Fibroblast of skin of left quadriceps (primary cell): ENCODE data around the gene NELFA.
"Not testable (repeated sequence)": the region's sequence is repeated elsewhere in the genome, so short reads cannot be mapped to it uniquely, and the experiment has no call there.

ENCODE experiments used
- DNase-seq, 2 experiments: peaks; one replicate each; pipeline ENCODE4 v3.0.0-alpha.2; 2013; ENCODE audit warnings: low read depth in 2 of 2

Gene NELFA

DNA sequence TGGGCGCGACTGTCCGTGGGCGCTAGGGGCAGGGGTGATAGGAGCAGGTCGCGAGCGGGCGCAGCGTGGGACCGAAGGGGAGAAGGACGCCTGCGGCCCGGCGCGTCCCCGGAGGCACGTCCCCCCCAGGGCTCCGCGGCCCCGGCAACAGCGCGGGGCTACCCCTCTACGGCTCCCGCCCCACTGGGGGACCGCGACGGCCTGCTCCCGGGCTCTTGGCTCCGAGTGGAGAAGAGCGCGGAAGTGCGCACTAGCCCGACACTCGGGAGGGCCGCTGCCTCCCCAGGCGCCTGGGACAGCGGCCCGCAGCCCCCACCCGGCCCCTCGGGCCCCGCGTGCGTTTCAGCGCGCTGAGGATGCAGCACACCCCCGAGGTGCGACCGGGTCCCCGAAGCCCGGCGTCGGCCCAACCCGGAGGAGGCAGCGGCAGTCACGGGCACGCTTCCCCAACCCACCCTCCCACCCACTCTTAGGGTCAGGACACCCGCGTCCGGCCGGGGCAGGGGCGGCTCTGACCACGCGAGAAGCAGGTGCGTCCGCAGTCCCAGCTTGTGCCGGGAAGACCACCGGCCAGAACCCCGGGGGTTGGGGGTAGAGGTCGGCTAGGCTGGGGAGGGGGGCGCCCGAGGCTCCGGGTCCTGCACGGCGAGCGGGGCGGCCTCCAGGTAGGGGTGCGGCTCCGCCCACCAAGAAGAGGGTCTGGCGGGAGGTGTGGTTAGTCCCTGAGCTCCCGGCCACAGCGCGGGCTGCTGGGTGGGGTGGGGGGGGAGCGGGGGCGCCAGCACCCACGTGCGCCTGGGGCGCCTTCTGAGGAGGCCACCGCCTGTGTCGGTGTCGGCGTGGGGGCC is 31.8 kb upstream of the NELFA start:
- no peak for DNase-seq

DNA sequence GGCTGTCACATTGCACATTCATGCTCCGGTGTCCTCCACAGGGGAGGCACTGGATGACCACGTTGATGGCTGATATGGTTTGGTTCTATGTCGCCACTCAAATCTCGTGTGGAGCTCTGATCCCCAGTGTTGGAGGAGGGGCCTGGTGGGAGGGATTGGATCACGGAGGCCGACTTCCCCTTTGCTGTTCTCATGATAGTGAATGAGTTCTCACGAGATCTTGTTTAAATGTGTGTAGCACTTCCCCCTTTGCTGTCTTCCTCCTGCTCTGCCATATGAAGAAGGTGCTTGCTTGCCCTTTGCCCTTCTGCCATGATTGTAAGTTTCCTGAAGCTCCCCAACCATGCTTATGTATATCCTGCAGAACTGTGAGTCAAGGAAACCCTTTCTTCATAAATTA is 28.1 kb upstream of the NELFA start:
- DNase-seq: no peak

DNA sequence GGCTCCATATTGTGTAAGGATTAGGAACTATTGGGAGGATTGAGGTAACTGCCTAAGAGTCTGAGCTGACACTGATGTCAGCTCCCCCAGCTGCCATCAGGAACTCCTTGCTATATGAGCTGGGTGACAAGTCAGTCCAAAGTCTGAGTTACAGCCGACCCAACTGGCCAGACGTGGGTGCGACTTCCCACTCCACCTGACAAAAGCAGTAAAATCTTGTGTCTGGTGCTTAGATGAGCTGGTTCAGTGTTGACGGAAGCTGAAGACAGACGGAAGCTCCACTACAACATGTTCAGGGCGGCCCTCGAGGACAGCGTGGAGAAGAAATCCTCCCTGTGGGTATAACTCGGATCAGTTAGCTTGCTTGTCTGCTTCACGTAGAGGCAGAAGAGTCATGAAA is 27.6 kb upstream of the NELFA start:
- no peak for DNase-seq

DNA sequence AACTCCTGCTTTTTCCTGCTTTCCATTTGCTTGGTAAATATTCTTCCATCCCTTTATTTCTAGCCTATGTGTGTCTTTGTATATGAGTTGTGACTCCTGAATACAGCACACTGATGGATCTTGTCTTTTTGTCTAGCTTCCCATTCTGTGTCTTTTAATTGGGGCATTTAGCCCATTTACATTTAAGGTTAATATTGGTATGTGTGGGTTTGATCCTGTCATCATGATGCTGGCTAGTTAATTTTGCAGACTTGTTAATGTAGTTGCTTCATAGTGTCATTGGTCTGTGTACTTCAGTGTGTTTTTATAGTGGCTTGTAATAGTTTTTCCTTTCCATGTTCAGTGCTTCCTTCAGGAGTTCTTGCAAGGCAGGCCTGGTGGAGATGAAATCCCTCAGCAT is 22.4 kb upstream of the NELFA start:
- not testable (repeated sequence) for DNase-seq

DNA sequence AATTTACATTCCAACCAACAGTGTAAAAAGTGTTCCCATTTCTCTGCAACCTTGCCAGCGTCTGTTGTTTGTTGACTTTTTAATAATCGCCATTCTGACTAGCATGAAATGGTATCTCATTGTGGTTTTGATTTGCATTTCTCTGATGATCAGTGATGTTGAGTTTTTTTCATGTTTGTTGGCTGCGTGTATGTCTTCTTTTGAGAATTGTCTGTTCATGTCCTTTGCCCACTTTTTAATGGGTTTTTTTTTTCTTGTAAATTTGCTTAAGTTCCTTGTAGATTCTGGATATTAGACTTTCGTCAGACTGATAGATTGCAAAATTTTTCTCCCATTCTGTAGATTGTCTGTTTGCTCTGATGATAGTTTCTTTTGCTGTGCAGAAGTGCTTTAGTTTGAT is 18.3 kb upstream of the NELFA start:
- DNase-seq: not testable (repeated sequence)

DNA sequence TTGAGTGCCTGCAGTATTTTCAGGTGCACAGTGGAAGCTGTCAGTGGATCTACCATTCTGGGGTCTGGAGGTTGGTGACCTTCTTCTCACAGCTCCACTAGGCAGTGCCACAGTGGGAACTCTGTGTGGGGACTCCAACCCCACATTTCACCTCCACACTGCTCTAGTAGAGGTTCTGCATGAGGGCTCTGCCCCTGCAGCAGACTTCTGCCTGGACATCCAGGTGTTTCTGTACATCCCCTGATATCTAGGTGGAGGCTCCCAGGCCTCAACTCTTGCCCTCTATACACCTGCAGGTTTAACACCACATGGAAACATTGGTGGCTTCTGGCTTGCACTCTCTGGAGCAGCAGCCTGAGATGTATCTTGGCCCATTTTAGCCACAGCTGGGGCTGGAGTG is 17.0 kb upstream of the NELFA start:
- no peak for DNase-seq

DNA sequence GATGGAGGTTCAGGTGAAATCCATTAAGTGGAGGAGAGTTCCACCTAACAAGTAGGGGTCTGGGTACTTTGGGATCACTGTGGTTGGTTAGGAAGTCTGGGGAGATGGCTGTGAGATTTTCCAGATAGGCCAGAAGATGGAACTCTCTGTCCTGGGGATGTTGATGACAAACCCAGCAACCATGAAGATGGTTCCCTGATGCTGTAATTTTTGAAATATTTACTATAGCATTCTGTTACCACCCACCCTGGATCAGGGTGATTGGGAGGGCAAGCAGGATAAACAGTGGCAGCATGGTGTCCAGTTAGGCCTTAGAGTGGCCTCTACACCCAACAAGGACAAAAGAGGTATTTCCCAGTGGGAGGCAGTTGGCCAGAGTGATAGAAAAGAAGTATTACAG is 15.9 kb upstream of the NELFA start:
- no peak for DNase-seq

DNA sequence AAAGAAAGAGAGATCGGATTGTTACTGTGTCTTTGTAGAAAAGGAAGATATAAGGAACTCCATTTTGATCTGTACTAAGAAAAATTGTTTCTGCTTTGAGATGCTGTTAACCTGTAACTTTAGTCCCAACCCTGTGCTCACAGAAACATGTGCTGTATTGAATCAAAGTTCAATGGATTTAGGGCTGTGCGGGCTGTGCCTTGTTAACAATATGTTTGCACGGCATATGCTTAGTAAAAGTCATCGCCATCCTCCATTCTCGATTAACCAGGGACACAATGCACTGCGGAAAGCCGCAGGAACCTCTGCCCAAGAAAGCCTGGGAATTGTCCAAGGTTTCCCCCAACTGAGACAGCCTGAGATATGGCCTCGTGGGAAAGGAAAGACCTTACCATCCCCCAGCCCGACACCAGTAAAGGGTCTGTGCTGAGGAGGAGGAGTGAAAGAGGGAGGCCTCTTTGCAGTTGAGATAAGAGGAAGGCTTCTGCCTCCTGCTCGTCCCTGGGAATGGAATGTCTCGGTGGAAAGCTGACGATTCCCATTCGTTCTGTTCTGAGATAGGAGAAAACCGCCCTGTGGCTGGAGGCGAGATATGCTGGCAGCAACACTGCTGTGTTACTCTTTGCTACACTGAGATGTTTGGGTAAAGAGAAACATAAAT is 12.7 kb upstream of the NELFA start:
- not testable (repeated sequence) for DNase-seq

DNA sequence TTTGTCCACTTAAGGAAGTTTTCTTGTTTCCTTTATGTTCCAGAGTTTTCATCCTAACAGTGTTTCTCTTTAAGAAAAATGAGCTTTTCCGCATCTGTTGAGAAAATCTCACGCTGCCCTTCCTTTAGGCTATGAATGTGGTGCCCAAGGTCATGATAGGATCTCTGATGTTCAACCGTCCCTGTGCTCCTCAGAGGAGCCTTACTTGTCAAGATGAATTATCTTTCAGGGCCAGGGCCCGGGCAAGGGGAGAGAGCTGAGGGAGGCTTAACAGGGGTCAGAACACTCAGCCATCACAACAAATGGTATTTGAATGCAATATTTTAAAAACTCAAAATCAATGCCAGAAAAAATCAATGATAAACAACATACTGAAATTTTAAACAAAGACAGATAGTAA is 6.2 kb upstream of the NELFA start:
- DNase-seq: no peak

DNA sequence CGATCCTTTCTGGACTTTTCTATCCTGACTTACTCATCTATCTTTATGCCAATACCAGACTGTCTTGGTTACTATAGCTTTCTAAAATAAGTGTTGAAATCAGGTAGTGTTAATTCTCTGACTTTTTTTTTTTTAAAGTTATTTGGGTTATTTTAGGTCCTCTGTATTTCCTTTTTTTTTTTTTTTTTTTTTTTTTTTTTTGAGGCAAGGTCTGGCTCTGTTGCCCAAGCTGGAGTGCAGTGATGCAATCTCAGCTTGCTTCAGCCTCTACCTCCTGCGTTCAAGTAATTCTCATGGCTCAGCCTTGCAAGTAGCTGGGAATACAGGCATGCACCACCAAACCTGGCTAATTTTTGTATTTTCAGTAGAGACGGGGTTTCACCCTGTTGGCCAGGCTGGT is 2.8 kb upstream of the NELFA start:
- DNase-seq: no peak

DNA sequence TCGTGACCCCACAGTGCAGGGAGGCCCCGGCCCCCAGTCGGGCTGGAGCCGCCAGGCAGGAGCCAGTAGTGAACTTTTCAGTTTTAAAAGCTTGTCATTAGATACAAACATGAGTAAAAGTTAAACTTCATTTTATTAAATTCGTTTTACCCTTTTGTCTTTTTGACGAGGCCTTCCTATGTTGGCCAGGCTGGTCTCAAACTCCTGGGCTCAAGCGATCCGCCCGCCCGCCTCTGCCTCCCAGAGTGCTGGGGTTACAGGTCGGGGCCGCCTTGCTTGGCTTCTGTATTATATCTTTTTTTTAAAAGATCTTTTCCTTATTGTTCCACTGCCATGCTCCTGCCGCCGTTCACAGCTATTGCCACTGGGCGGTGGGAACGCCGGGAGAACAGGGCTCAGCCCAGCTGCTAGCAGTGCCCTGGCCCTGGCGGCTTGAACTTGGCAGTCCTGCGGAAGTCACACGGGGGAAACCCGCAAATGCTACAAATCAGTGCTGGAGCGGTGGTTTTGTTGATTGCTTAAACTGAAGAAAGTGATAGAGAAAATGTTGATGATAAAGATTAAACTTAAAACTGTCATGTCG is 968 bp upstream of the NELFA start:
- no peak for DNase-seq

DNA sequence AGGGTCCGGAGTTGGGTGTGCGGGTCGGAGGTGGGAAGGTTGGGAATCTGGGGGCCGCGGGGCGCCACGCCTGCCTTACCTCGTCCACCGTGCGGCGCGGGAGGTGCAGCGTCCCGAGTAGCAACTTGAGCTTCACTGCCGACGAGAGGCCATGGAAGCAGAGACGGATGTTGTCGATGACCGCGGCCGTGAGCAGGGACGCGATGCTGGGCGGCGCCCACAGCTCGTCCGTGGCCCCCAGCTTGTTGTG is 178 bp downstream of the NELFA start:
- DNase-seq: no peak

DNA sequence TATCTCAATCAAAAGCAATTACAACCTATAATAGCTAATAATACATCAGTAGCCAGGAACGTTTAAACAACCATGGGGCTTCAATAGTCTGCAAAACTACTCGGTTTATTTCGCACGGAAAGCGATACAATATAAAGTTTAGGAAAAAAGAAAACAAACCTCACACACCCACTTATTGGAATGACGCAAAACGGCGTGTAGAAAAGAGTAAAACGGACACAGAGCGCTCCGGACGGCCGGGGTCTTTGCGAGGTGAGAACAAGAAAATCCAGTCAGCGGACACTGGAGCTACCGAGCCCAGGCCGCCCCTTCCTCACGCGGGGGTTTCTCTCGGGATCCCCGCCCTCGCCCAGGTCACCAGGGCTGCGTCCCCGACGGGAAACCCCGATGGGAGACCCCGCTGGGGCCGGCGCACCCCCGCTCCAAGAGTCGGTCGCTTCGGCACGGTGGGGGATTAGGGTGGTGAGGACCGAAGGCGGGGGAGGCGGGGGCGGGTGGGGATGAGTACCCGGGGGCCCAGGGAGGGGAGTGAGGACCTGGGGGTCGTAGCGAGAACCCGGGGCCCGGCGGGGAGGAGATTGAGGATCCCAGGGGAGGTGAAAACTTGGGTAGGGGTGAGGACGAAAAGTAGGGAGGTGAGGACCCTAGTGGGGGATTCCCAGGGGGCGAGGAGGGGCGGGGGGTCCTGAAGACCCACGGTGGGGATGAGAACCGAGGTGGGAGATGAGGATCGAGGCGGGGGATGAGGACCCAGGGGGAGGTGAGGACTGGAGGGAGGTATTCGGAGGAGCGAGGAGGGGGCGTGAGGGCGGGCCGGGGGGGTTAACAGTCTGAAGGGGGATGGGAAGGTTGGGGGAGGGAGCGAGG is 737 bp downstream of the NELFA start:
- no peak for DNase-seq

DNA sequence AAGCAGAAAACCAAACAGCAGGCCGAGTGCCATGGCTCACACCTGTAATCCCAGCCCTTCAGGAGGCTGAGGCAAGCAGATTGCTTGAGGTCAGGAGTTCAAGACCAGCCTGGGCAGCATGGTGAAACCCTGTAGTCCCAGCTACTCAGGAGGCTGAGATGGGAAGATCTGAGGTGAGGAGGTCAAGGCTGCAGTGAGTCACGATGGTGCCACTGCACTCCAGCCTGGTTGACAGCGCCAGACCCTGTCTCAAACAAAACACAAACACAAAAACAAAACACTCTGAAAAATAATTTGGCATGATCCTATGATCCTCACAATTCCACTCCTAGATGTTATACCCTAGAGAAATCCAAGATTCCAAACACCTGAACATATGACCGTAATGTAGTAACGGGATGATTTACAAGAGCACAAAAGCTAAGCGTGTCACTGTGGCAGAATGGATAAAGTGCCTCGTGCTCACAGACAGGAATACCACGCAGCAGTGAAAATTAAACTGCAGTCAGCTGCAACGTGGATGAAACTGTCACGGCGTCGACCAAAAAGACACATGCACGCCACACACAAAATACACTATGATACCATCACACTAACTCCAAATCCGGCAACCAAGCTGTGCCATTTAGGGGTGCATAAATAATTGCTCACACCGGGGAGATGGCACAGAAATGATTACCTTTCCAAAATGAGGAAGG is 1.7 kb downstream of the NELFA start:
- DNase-seq: no peak

DNA sequence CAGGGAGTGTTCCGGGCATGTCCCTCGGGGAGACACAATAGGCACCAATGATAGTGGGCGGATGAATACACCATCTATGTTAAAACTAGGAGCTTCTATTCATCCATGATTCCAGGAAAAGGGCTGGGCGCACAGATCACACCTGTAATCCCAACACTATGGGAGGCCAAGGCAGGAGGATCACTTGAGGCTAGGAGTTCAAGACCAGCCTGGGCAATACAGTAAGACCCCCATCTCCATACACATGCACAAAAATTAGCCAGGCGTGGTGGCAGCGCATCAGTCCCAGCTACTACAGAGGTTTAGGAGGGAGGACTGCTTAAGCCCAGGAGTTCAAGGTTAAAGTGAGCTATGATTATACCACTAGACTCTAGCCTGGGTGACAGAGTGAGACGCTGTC is 2.4 kb downstream of the NELFA start:
- DNase-seq: no peak

DNA sequence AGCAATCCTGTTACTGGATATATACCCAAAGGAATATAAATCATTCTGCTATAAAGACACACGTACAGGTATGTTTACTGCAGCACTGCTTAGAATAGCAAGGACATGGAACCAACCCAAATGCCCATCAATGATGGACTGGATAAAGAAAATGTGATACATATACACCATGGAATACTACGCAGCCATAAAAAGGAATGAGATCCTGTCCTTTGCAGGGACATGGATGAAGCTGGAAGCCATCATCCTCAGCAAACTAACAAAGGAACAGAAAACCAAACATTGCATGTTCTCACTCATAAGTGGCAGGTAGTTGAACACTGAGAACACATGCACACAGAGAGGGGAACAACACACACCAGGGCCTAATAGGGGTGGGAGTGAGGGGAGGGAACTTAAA is 5.4 kb downstream of the NELFA start:
- DNase-seq: not testable (repeated sequence)

DNA sequence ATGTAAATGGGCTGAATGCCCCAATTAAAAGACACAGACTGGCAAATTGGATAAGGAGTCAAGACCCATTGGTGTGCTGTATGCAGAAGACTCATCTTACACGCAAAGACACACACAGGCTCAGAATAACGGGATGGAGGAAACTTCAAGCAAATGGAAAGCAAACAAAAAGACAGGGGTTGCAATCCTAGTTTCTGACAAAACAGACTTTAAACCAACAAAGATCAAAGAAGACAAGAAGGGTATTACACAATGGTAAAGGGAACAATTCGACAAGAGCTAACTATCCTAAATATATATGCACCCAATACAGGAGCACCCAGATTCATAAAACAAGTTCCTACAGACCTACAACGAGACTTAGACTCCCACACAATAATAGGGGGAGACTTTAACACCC is 9.5 kb downstream of the NELFA start:
- DNase-seq: not testable (repeated sequence)

DNA sequence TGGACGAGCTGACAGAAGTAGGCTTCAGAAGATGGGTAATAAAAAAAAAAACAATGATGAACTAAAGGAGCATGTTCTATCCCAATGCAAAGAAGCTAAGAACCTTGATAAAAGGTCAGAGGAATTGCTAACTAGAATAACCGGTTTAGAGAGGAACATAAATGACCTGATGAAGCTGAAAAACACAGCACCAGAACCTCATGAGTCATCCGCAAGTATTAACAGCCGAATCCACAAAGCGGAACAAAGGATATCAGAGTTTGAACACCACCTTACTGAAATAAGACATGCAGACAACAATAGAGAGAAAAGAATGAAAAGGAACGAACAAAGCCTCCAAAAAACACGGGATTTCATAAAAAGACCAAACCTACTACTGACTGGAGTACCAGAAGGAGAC is 10.5 kb downstream of the NELFA start:
- DNase-seq: no peak

DNA sequence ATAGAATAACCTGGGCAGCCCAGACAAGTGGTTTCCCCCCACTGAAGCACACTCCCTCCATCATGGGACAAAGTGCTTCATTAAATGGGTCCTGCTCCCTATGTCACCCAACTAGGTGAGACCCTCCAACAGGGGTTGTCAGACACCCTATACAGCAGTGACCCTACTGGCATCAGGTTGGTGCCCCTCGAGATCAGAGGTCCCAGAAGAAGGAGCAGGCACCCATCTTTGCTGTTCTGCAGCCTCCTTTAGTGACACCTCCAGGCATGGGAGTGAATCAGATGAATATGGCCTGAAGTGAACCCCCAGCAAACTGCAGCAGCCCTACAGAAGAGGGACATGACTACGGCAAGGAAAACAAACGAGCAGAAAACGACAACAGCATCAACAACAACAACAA is 11.1 kb downstream of the NELFA start:
- DNase-seq: no peak

DNA sequence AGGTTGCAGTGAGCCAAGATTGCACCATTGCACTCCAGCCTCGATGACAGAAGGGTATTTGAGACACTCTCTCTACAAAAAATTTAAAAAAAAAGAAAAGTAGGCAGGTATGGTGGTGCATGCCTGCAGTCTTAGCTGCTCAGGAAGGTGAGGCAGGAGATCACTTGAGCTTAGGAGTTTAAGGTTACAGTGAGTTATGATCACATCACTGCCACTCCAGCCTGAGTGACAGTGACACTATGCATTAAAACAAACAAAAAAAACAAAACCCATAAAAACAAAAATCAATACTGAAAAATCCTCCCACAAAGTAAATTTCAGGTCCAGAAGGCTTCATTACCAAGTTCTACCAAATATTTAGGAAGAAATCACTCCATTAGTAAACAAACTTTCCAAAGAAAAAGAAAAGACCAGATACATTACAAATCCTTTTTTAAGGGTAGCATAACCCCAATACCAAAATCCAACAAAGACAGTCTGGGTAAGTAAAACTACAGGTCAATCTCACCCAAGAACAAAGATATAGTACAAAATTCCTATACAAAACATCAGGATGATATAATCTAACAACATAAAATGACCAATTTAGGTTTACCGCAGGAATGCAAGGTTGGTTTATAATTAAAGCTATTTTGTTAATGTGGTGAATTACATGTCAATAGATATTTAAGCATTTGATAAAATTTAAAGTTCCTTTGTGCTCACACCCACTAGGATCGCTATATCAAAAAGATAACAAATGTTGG is 11.7 kb downstream of the NELFA start:
- DNase-seq: no peak

DNA sequence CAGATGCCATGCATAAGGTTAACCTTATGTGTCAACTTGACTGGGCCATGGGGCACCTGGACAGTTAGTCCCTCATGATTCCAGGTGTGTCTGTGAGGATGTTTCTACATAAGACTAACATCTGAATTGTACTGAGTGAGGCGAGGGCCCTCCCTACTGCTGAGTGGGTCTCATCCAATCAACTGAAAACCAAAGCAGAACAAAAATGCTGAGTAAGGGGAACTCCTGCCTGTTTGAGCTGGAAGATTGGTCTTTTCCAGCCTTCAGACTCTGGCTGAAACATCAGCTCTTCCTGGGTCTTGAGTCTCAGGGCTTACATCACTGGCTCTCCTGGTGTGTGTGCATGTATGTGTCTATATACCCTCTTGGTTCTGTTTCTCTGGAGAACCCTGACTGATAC is 13.8 kb downstream of the NELFA start:
- DNase-seq: no peak
